ENCODE data around the gene DCUN1D3.

The DCUN1D3 gene

GRCh38 chr16:20918486-20919239 lies 18.5 kb upstream of the DCUN1D3 start:
- DNase-seq (ENCODE audit: low read depth, low spot score) = no peak
- no peak overlapping the region for H3K4me3 ChIP-seq (ENCODE audit: low read length)
- H3K27ac ChIP-seq (ENCODE audit: low read length) = no peak overlapping the region
- H3K4me1 ChIP-seq (ENCODE audit: control insufficient read depth, insufficient read depth, low read length) = peaks cover 3% of the 10 kb centered on the region; the same call in 1 of the 2 replicates
- WGBS (ENCODE audit: insufficient coverage, insufficient read length) = no CpG with 5 or more reads among the region's 4 CpGs
- no peaks in the 10 kb centered on the region for H3K27me3 ChIP-seq (ENCODE audit: control insufficient read depth, insufficient read depth, low read length)
- no peaks in the 10 kb centered on the region for H3K9me3 ChIP-seq (ENCODE audit: control insufficient read depth, insufficient read depth, low read length)
- H3K36me3 ChIP-seq (ENCODE audit: control insufficient read depth, insufficient read depth, low read length) = no peaks in the 10 kb centered on the region

- peaks cover 3% of the 10 kb centered on the region; the same call in 1 of the 2 replicates for H3K4me1 ChIP-seq (ENCODE audit: control insufficient read depth, insufficient read depth, low read length)
- no CpG with 5 or more reads among the region's 4 CpGs for WGBS (ENCODE audit: insufficient coverage, insufficient read length)
- no peaks in the 10 kb centered on the region for H3K36me3 ChIP-seq (ENCODE audit: control insufficient read depth, insufficient read depth, low read length)
- no peak for DNase-seq (ENCODE audit: low read depth, low spot score)
- no peak overlapping the region for H3K4me3 ChIP-seq (ENCODE audit: low read length)
- H3K9me3 ChIP-seq (ENCODE audit: control insufficient read depth, insufficient read depth, low read length) = no peaks in the 10 kb centered on the region
- no peak overlapping the region for H3K27ac ChIP-seq (ENCODE audit: low read length)
- H3K27me3 ChIP-seq (ENCODE audit: control insufficient read depth, insufficient read depth, low read length) = no peaks in the 10 kb centered on the region
Observed at GRCh38 chr16:20916942-20917341, 16.8 kb upstream of the DCUN1D3 start.

DNA sequence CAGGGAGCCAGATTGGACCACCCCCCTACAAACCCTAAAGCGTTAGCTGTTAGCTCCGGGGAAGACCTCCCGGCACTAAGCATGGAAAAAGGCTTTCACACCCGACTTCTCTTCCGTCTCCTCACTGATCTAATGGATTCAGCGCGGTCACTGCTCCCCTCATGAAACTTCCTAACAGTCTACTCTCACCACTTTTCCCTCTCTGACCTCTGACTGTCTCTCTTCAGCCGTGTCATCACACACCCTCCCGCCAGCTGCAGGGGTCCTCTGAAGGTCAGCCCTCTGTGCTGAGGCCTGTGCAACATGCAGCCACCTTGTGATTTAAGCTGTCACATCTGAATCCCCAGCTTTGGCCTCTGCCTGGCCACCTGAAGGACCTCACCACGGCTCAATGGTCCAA lies 16.1 kb upstream of the DCUN1D3 start:
- Histone ChIP-seq H3K4me1 (ENCODE audit: control insufficient read depth, insufficient read depth, low read length) (peaks cover 3% of the 10 kb centered on the region; the same call in 1 of the 2 replicates), H3K4me3 (ENCODE audit: low read length) (no peak overlapping the region), H3K27ac (ENCODE audit: low read length) (no peak overlapping the region), H3K27me3 (ENCODE audit: control insufficient read depth, insufficient read depth, low read length) (no peaks in the 10 kb centered on the region), H3K36me3 (ENCODE audit: control insufficient read depth, insufficient read depth, low read length) (no peaks in the 10 kb centered on the region), H3K9me3 (ENCODE audit: control insufficient read depth, insufficient read depth, low read length) (no peaks in the 10 kb centered on the region)
- DNase-seq (ENCODE audit: low read depth, low spot score) = no peak
- WGBS (ENCODE audit: insufficient coverage, insufficient read length) = no CpG with 5 or more reads among the region's 10 CpGs

- H3K27ac ChIP-seq (ENCODE audit: low read length) = no peak overlapping the region
- H3K4me1 ChIP-seq (ENCODE audit: control insufficient read depth, insufficient read depth, low read length) = peaks cover 1% of the 10 kb centered on the region; the same call in 1 of the 2 replicates
- H3K27me3 ChIP-seq (ENCODE audit: control insufficient read depth, insufficient read depth, low read length) = no peaks in the 10 kb centered on the region
- H3K4me3 ChIP-seq (ENCODE audit: low read length) = no peak overlapping the region
- no peak for DNase-seq (ENCODE audit: low read depth, low spot score)
- H3K9me3 ChIP-seq (ENCODE audit: control insufficient read depth, insufficient read depth, low read length) = no peaks in the 10 kb centered on the region
- no CpG with 5 or more reads among the region's 1 CpG for WGBS (ENCODE audit: insufficient coverage, insufficient read length)
- no peaks in the 10 kb centered on the region for H3K36me3 ChIP-seq (ENCODE audit: control insufficient read depth, insufficient read depth, low read length)
Observed at GRCh38 chr16:20911361-20911760, 11.2 kb upstream of the DCUN1D3 start.

DNA sequence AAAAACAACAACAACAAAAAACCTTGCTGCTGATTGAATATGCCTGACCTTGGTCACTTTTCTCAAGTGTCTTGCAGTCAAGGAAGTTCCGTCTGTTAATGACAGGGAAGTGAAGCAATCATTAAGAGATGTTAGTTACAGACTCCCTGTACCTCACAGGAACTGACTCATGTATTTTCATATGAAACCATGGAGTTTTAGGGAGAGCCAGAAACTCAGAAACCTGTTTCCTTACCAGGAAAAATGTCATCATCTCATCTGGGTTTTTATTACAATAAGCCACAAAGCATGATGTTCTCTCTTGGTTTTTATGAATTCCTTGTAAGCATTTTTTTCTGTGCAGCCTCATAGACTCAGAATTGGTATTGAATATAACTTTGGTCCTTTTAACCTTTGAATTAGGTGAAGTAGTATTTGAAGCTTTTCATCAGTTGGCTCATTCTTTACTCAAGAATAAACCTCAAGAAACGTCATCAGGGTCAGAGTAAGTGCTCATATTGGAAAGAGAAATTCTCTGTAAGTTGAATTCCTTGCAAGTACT lies 10.7 kb upstream of the DCUN1D3 start:
- Histone ChIP-seq H3K27me3 (ENCODE audit: control insufficient read depth, insufficient read depth, low read length) (no peaks in the 10 kb centered on the region), H3K4me3 (ENCODE audit: low read length) (no peak overlapping the region), H3K4me1 (ENCODE audit: control insufficient read depth, insufficient read depth, low read length) (peaks cover 1% of the 10 kb centered on the region; the same call in 1 of the 2 replicates), H3K36me3 (ENCODE audit: control insufficient read depth, insufficient read depth, low read length) (no peaks in the 10 kb centered on the region), H3K9me3 (ENCODE audit: control insufficient read depth, insufficient read depth, low read length) (no peaks in the 10 kb centered on the region), H3K27ac (ENCODE audit: low read length) (no peak overlapping the region)
- no CpG with 5 or more reads among the region's 2 CpGs for WGBS (ENCODE audit: insufficient coverage, insufficient read length)
- DNase-seq (ENCODE audit: low read depth, low spot score) = no peak

DNA sequence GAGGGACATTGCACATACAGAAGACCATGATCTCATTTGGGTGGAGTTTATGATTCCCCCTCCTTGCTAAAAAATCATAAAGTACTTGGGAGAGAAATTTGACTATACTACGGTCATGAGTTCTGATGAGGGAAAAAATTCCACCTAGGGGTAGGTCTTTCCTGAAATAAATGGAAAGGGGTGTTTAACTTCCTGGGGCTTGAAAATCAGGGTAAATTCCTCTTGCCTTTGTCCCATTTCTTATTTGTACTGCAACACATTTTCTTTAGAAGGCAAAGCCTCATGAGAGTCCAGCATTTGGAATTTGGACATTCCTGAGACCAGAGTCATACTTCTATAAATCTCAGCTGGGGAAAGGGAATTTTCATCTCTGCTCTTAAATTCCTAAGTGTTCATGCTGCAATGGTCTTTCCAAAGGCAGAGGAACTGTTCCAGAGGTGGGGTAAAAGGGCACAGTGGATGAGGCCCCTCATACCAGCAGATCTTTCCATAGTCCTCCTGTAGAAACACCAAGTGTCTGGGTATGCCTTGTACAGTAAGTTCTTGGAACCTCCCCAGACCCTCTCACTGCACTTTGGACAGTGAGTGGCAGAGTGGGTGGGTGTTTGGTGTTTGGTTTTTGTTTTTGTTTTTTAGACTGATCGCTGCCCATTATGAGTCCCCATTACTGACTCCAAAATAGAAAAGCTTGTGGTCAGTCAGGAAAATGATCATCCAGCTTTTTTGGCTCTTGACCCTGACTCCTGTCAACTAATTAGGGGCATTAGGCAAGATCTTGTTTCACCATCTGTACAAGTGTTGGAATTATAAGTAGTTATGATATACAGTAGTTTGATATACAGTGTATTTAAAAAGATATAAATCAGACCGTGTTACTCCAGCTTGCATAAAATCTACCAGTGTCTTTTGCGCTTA lies 6.4 kb upstream of the DCUN1D3 start:
- H3K27me3 ChIP-seq (ENCODE audit: control insufficient read depth, insufficient read depth, low read length) = no peaks in the 10 kb centered on the region

GRCh38 chr16:20905576-20905975 lies 5.4 kb upstream of the DCUN1D3 start:
- DNase-seq (ENCODE audit: low read depth, low spot score) = no peak
- no peak overlapping the region for H3K4me3 ChIP-seq (ENCODE audit: low read length)
- 0 out of 2 replicates have a peak, but pooled peaks cover 1% of the 10 kb centered on the region for H3K4me1 ChIP-seq (ENCODE audit: control insufficient read depth, insufficient read depth, low read length)
- no peak overlapping the region for H3K27ac ChIP-seq (ENCODE audit: low read length)
- H3K36me3 ChIP-seq (ENCODE audit: control insufficient read depth, insufficient read depth, low read length) = no peaks in the 10 kb centered on the region
- H3K9me3 ChIP-seq (ENCODE audit: control insufficient read depth, insufficient read depth, low read length) = no peaks in the 10 kb centered on the region
- no CpG with 5 or more reads among the region's 3 CpGs for WGBS (ENCODE audit: insufficient coverage, insufficient read length)
- H3K27me3 ChIP-seq (ENCODE audit: control insufficient read depth, insufficient read depth, low read length) = no peaks in the 10 kb centered on the region

More for the DNA sequence above, 6.4 kb upstream of the DCUN1D3 start:
- DNase-seq (ENCODE audit: low read depth, low spot score) = no peak
- no peaks in the 10 kb centered on the region for H3K9me3 ChIP-seq (ENCODE audit: control insufficient read depth, insufficient read depth, low read length)
- H3K4me1 ChIP-seq (ENCODE audit: control insufficient read depth, insufficient read depth, low read length) = 0 out of 2 replicates have a peak, but pooled peaks cover 1% of the 10 kb centered on the region
- no peaks in the 10 kb centered on the region for H3K36me3 ChIP-seq (ENCODE audit: control insufficient read depth, insufficient read depth, low read length)
- no peak overlapping the region for H3K27ac ChIP-seq (ENCODE audit: low read length)
- H3K4me3 ChIP-seq (ENCODE audit: low read length) = no peak overlapping the region
- WGBS (ENCODE audit: insufficient coverage, insufficient read length) = no CpG with 5 or more reads among the region's 4 CpGs

- no peaks in the 10 kb centered on the region for H3K36me3 ChIP-seq (ENCODE audit: control insufficient read depth, insufficient read depth, low read length)
- WGBS (ENCODE audit: insufficient coverage, insufficient read length) = no CpG with 5 or more reads among the region's 3 CpGs
- no peaks in the 10 kb centered on the region for H3K9me3 ChIP-seq (ENCODE audit: control insufficient read depth, insufficient read depth, low read length)
- no peaks in the 10 kb centered on the region for H3K27me3 ChIP-seq (ENCODE audit: control insufficient read depth, insufficient read depth, low read length)
- H3K4me3 ChIP-seq (ENCODE audit: low read length) = no peak overlapping the region
- H3K4me1 ChIP-seq (ENCODE audit: control insufficient read depth, insufficient read depth, low read length) = 0 out of 2 replicates have a peak, but pooled peaks cover 1% of the 10 kb centered on the region
- no peak for DNase-seq (ENCODE audit: low read depth, low spot score)
- no peak overlapping the region for H3K27ac ChIP-seq (ENCODE audit: low read length)
Observed at GRCh38 chr16:20904507-20905081, 4.4 kb upstream of the DCUN1D3 start.

- H3K36me3 ChIP-seq (ENCODE audit: control insufficient read depth, insufficient read depth, low read length) = no peaks in the 10 kb centered on the region
- no peak for DNase-seq (ENCODE audit: low read depth, low spot score)
- no CpG with 5 or more reads among the region's 5 CpGs for WGBS (ENCODE audit: insufficient coverage, insufficient read length)
- H3K27me3 ChIP-seq (ENCODE audit: control insufficient read depth, insufficient read depth, low read length) = no peaks in the 10 kb centered on the region
- H3K4me1 ChIP-seq (ENCODE audit: control insufficient read depth, insufficient read depth, low read length) = 0 out of 2 replicates have a peak, but pooled peaks cover 1% of the 10 kb centered on the region
- no peak overlapping the region for H3K4me3 ChIP-seq (ENCODE audit: low read length)
- H3K9me3 ChIP-seq (ENCODE audit: control insufficient read depth, insufficient read depth, low read length) = no peaks in the 10 kb centered on the region
- H3K27ac ChIP-seq (ENCODE audit: low read length) = no peak overlapping the region
Observed at GRCh38 chr16:20903899-20904506, 3.8 kb upstream of the DCUN1D3 start.
